GM10248 (cell line): Measurements from ENCODE around the gene IQCK.
A peak's percentile ranks its signal among the peaks of the same experiment; 100 is the strongest.
"Not testable (repeated sequence)": the region's sequence is repeated elsewhere in the genome, so short reads cannot be mapped to it uniquely, and the experiment has no call there.

Experiments
- CTCF ChIA-PET: fragments of 300-600 bp; sonication (Branson Sonifier 250); formaldehyde crosslinking; extraction: SDS; loops from one replicate; lab custom pipeline; 2021; ENCODE audit warnings: antibody characterized with exemption; lab: Yijun Ruan, JAX
- POLR2A ChIA-PET: fragments of 350-650 bp; sonication (Branson Sonifier 250); formaldehyde crosslinking; extraction: SDS; loops from one replicate; lab custom pipeline; 2020; ENCODE audit warnings: antibody characterized with exemption; lab: Yijun Ruan, JAX
- DNase-seq: peaks from one replicate; pipeline ENCODE4 v3.0.0; 2012; ENCODE audit errors: extremely low spot score
- CTCF ChIP-seq: IDR thresholded peaks from 2 replicates; pipeline ENCODE4 v1.5.1; 2012; ENCODE audit warnings: mild to moderate bottlenecking, low read depth; ENCODE audit errors: extremely low read depth, missing control alignments, control extremely low read depth

The IQCK gene

DNA sequence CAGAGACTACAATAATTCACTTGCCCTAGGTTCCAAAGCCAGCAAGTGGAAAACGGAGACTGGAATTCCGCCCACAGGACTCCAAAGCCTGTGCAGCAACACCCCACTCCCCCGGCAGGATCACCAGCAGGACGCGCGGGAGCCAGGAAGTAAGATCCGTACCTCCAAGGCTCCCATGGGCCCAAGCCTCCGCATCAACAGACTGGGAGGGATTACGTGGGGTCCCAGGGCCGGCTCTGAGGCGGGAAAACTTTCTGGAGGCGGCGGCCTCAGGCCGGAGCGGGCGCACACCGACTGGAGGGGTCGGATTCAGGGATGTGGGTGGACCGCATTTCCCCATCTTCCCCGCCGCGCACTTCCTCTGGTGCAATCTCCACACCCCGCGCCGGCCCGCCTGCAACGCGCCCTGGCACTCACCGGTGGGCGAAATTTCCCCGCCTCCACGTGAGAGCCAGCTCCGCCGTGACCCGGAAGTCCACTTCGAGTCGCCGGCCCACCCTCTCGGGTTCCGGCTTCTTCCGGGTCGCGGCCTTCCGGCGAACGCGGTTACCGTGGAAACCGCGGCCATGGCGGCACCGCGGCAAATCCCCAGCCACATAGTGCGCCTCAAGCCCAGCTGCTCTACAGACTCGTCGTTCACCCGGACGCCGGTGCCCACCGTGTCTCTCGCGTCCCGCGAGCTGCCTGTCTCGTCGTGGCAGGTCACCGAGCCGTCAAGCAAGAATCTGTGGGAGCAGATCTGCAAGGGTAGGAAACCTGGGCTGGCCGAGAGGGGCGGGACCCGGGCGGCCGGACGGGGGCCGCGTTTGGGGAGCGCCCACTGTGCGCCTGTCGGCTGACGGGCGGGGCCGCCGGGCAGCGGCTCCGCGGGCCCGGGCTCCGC is at the start of gene IQCK, which contains the start of gene KNOP1:
IQCK (plus strand) TSS at position 531 of the 883 bp plus-strand sequence; CDS start at position 567, 36 bp downstream.
KNOP1 (minus strand) TSS at position 487 of the 883 bp plus-strand sequence. CDS start 3,192 bp downstream, outside the sequence.
- CTCF ChIA-PET = interaction anchor here (0.9 to 2.1 kb wide), 3 partner anchors 19 to 164 kb away, joined by 3 to 7 read pairs (median 4); partner anchors contain the start of gene VPS35L
- peak; percentile 97 for DNase-seq
- TF ChIP-seq CTCF = no peak
- POLR2A ChIA-PET = no interaction called here

DNA sequence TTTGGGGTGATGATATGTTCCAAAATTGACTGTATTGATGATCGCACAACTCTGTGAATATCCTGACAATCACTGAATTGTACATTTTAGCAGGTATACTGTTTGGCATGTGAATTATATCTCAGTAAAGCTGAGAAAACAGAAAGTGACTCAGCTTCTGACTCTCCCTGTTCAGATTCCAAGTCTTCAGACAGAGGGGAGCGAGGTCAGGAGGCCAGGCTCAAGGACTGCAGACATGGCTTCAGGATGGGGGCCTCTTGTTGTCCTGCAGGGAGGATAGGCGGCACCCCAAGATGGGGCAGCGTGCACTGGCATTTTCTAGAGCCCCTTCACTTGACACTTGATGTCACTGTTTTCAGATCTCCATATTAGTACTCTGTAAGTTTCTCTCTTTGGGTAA is 45.7 kb upstream of the IQCK start:
- ChIA-PET POLR2A (no interaction called here), CTCF (interaction anchor here (1.3 to 2.9 kb wide), 2 partner anchors 10 to 58 kb away, joined by 3 to 10 read pairs; no protein-coding TSS in a partner anchor)
- no peak for DNase-seq
- TF ChIP-seq CTCF = no peak

- ChIA-PET CTCF (interaction anchor here (1.2 kb wide), 1 partner anchor 46 kb away, joined by 3 read pairs; no protein-coding TSS in a partner anchor), POLR2A (no interaction called here)
- DNase-seq = no peak
- TF ChIP-seq CTCF = no peak
Measured at GRCh38 chr16:19674485-19674884, 43.6 kb upstream of the IQCK start.

- TF ChIP-seq CTCF = no peak
- ChIA-PET CTCF (no interaction called here), POLR2A (no interaction called here)
- no peak for DNase-seq
Measured at GRCh38 chr16:19677402-19677801, 40.7 kb upstream of the IQCK start.

DNA sequence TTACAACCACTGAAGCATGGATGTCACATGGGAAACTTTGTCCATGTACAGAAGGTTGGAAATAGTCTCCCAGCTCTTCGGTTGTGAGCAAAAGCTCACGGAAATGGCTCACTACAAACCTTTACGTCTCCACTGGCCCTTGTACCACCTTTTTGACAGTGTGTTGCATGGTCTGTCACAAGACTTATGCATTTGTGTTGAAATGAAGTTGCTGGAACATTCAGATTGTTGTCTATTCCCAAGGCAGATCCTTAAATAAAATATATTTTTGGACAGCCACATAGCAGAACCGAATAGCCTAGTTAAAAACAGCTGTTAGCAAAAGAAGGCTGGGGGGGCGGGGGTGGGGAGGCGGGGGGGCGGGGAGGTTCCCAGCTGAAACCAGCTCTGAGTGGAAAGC is 39.3 kb upstream of the IQCK start:
- DNase-seq = no peak
- CTCF ChIA-PET = no interaction called here
- POLR2A ChIA-PET = interaction anchor here (0.6 kb wide), 1 partner anchor 168 kb away, joined by 4 read pairs; no protein-coding TSS in a partner anchor
- no peak for TF ChIP-seq CTCF

DNA sequence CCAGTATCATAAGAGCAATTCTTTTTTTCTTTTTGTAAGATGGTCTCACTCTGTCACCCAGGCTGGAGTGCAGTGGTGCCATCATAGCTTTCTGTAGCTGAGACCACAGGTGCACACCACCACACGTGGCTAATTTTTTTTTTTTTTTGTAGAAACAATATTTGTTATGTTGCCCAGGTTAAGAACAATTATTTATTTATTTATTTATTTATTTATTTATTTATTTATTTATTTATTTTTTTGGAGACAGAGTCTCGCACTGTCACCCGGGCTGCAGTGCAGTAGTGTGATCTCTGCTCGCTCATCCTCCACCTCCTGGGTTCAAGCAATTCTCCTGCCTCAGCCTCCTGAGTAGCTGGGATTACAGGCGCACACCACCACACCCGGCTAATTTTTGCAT is 38.8 kb upstream of the IQCK start:
- POLR2A ChIA-PET = interaction anchor here (0.6 kb wide), 1 partner anchor 168 kb away, joined by 4 read pairs; no protein-coding TSS in a partner anchor
- CTCF ChIA-PET, DNase-seq: not testable (repeated sequence)
